Psoas muscle (tissue), 8 donors: Measurements from ENCODE around the gene YPEL2. TPM values are rescaled to one million over a fixed set of nuclear protein-coding genes. Genes with fewer than 3 reads are reported as not detected.
A peak's percentile ranks its signal among the peaks of the same experiment; 100 is the strongest.

Experiments
- ATAC-seq, 4 donors: fragments of 200-7000 bp; cut with Tn5 transposase; one replicate each; pipeline ENCODE4 v1.9.1; 2020; ENCODE audit warnings: moderate library complexity in 3 of 4, mild to moderate bottlenecking in 2 of 4
- DNase-seq, 2 donors: peaks; one replicate each; pipeline ENCODE4 v3.0.0-alpha.2; 2020
- H3K27ac ChIP-seq: fragments of 200-600 bp; one replicate; pipeline ENCODE4 v1.8.0; 2022
- H3K27me3 ChIP-seq, 3 donors: fragments of 200-600 bp in 1 of 3; one replicate each; pipeline versions ENCODE4 v1.6.1 to v1.8.0; 2013 to 2022; ENCODE audit warnings: low read length in 2 of 3, mild to moderate bottlenecking in 2 of 3, moderate library complexity in 1 of 3; ENCODE audit not compliant: insufficient read depth in 3 of 3
- H3K36me3 ChIP-seq, 2 donors: fragments of 200-600 bp in 1 of 2; one replicate each; pipeline versions ENCODE4 v1.6.1 to v1.8.0; 2013 to 2022; ENCODE audit warnings: low read depth in 1 of 2, mild to moderate bottlenecking in 1 of 2, moderate library complexity in 1 of 2; ENCODE audit not compliant: insufficient read depth in 1 of 2
- H3K4me1 ChIP-seq: fragments of 200-600 bp; one replicate; pipeline ENCODE4 v1.8.0; 2022
- H3K4me3 ChIP-seq: fragments of 200-600 bp; one replicate; pipeline ENCODE4 v1.8.0; 2022; ENCODE audit warnings: mild to moderate bottlenecking
- H3K9me3 ChIP-seq: fragments of 200-600 bp; one replicate; pipeline ENCODE4 v1.8.0; 2022
- WGBS, 3 donors: extraction: QIAGEN DNeasy Blood & Tissue Kit; methylation state at CpG; one replicate each; pipeline versions ENCODE4 v1.1.6 to v1.1.7; 2013; 5-methylcytosine and 5-hydroxymethylcytosine counted together
- intact Hi-C, 2 donors: fragments of 100-400 bp; cut with DNase I; formaldehyde crosslinking; loops; one replicate each; pipeline versions ENCODE4 v1.11.0 to v1.14.2; 2022
- polyA plus RNA-seq, 3 donors: library from polyadenylated mRNA; stranded (reverse); fragments of 200-250 nt; gene quantifications; one replicate each; pipeline ENCODE4 v1.2.3, GENCODE V29; 2013
- total RNA-seq, 4 donors: library from RNA; stranded (reverse); fragmentation: NEBNext Ultra II Directional in 2 of 4; extraction: Animal tissue kit (Norgen Biotek cat#: 25700) in 2 of 4; gene quantifications; one replicate each; pipeline versions ENCODE4 v1.2.1 to v1.2.4, GENCODE V29; 2021 to 2023
- TF ChIP-seq, protein P1 (sequence below): fragments of 200-600 bp; IDR thresholded peaks from one replicate; pipeline ENCODE4 v1.8.0; 2022; ENCODE audit warnings: antibody characterized with exemption
- donor health status: healthy with polysubstance abuse.
- donor health status: DM: no; HTN: no; CAD: no; lungs with moderate emphysema.
- donor health status: Bipolar disorder and iron deficiency.
- donor health status: healthy.
- donor health status: DM: yes; HTN: yes; CAD: no.
- donor health status: DM: no; HTN: no; CAD: no.
- donor health status: DM: no; HTN: no; CAD: no.
- donor health status: DM: yes; HTN: yes; CAD: no.

The YPEL2 gene
- total and polyA plus RNA-seq, 7 donors = 1.9 to 47.8 (median 19.9) TPM

DNA sequence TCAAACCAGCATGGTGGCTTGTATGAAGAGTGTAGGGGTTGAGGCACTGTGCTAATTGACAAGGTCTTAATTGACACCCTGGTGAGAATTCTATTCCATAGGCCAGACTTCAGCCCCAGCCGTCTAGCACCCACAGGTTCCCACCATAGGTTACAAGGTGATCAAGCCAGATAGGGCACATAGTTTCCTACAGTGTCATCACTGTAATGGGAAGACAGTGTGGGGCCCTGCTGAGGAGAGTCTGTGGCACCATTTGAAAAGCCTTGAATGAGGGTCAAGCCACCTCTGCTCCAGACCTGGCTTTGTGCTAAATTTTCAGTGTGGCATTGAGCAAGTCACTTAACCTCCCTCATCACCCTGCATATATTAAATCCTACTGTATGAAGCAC, 36.2 kb downstream of the YPEL2 start:
- Histone ChIP-seq H3K27ac (peak overlapping the region; percentile 92), H3K9me3 (no peaks in the 10 kb centered on the region), H3K36me3 (no peaks in the 10 kb centered on the region), H3K27me3 (no peaks in the 10 kb centered on the region), H3K4me3 (peak overlapping the region; percentile 28), H3K4me1 (peaks cover 99% of the 10 kb centered on the region)
- WGBS, 3 donors = 21 to 38% (median 27%) methylated on average over 1 of the region's 1 CpG
- TF ChIP-seq, protein P1, sequence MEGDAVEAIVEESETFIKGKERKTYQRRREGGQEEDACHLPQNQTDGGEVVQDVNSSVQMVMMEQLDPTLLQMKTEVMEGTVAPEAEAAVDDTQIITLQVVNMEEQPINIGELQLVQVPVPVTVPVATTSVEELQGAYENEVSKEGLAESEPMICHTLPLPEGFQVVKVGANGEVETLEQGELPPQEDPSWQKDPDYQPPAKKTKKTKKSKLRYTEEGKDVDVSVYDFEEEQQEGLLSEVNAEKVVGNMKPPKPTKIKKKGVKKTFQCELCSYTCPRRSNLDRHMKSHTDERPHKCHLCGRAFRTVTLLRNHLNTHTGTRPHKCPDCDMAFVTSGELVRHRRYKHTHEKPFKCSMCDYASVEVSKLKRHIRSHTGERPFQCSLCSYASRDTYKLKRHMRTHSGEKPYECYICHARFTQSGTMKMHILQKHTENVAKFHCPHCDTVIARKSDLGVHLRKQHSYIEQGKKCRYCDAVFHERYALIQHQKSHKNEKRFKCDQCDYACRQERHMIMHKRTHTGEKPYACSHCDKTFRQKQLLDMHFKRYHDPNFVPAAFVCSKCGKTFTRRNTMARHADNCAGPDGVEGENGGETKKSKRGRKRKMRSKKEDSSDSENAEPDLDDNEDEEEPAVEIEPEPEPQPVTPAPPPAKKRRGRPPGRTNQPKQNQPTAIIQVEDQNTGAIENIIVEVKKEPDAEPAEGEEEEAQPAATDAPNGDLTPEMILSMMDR = no peak
- intact Hi-C loops = loop anchor here in 1 of 2 donors (5.0 kb wide), 1 partner anchor 35 kb away; the partner anchor contains the start of gene YPEL2
- ATAC-seq (peak in 3 of 4 donors; percentile 21 to 42 (median 31)), DNase-seq (no peak)

DNA sequence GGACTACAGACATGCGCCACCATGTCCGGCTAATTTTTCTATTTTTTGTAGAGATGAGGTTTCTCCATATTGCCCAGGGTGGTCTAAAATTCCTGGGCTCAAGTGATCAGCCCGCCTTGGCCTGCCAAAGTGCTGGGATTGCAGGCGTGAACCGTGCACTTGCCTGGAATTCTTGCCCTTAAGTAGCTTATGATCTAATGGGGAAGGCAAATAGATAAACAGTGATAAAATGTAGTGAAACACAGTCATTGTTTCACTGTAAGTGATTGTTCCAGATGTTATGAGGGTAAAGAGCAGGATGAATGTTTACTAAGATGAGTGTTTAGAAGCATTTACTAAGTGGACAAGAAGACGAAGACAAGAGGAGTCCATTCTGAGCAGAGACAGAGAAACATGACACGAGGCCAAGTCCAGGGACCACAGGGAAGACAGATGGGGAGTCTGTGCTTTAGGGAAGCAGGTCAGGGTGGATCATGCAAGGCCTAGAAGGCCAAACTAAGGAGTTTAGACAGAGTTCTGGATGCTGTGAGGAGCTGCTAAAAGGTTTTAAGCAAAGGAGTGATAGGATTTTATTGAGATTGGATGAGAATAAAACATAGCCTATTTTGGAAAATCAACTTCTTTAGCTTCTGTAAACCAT, 36.9 kb downstream of the YPEL2 start:
- Histone ChIP-seq H3K36me3 (no peaks in the 10 kb centered on the region), H3K4me1 (peaks cover 99% of the 10 kb centered on the region), H3K27ac (peak overlapping the region; percentile 92), H3K27me3 (no peaks in the 10 kb centered on the region), H3K4me3 (peak overlapping the region; percentile 6), H3K9me3 (no peaks in the 10 kb centered on the region)
- no peak for DNase-seq
- no peak for ATAC-seq
- WGBS, 3 donors = 42 to 57% (median 44%) methylated on average over 7 of the region's 7 CpGs
- intact Hi-C loops = loop anchor here in 1 of 2 donors (5.0 kb wide), 1 partner anchor 36 kb away; the partner anchor contains the start of gene YPEL2
- TF ChIP-seq, protein P1 = no peak

DNA sequence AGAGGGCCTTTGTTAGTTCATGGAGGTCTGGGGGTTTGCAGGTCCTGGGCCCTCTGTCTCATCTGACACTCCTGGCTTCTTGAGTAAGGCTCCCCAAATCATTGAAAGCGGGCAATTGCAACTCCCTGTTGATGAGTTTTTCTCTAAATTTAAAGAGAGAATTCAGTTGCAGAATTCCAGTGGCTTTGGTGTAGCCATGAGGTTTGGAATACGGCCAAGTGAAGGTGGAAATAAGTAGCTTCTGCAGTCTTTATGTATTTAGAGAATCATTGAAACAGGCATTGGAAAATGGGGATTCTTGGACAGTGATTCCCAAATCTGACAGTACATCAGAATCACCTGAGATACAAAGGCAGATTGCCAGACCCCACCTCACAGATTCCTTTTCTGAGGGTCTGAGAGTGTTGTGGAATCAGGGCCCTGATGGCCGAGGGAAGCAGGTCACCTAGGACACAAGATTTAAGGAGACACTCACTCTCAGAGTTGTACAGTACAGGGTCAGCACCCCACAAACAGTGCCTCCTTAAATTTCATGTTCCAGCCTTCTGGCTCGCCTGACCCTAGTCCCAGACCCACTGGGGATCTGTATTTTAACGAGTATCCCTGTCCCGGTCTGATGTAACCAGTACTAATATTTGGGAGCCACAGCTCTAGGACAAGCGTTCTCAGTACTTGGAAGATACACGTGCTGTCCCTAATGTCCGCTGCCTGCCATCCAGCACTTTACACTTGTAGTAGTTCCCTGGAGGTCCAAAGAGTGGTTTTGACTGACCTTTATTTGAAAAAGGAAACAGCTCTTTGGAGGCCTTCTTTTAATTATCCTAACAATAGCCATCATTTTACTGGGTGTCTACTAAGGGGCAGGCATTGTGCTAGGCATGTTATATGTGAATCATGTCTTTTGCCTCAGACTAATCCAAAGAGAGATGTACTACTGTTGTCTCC, 37.8 kb downstream of the YPEL2 start:
- TF ChIP-seq, protein P1 = no peak
- no peaks in the 10 kb centered on the region for H3K9me3 ChIP-seq
- H3K27ac ChIP-seq = peak overlapping the region; percentile 92
- ATAC-seq (no peak), DNase-seq (no peak)
- peak overlapping the region; percentile 6 for H3K4me3 ChIP-seq
- H3K4me1 ChIP-seq = peaks cover 99% of the 10 kb centered on the region
- H3K27me3 ChIP-seq = no peaks in the 10 kb centered on the region
- intact Hi-C loops = loop anchor here in 1 of 2 donors (5.0 kb wide), 1 partner anchor 37 kb away; the partner anchor contains the start of gene YPEL2
- 34 to 44% (median 43%) methylated on average over 9 of the region's 9 CpGs for WGBS, 3 donors
- H3K36me3 ChIP-seq = no peaks in the 10 kb centered on the region

DNA sequence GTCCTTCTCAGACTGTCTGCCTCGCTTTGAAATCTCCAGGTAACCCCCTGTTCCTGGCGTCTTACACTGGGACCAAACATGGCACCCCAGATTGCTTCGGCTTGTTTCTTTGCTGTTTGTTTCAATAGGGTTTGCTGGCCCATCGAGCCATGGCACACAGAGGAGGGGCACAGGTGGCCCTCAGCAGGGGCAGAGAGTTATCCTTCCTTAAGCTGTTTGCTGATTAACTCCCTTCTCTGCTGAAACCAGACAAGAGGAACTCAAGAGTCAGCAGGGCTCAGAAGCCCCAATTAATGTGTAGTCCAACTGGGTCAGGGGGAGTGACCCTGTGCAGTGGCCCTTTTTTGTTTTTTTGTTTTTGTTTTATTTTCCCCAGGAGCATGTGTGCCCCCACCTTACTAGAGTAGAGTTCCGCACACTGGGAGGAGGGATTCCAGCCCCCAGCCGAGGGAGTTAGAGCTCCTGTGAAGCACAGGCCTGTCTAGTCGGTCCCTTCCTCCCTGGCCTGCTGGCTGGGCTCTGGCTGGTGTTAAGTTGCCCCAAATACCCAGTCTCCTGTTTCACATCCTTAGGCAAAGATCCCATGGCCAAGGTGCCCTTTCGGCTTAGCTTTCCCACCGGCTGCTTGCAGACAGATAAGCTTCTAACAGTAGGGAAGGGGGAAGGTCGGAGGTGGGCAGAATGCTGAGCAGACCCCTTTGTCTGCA, 39.3 kb downstream of the YPEL2 start:
- Histone ChIP-seq H3K36me3 (no peaks in the 10 kb centered on the region), H3K4me3 (peak overlapping the region; percentile 50), H3K9me3 (no peaks in the 10 kb centered on the region), H3K27me3 (no peaks in the 10 kb centered on the region), H3K4me1 (peaks cover 99% of the 10 kb centered on the region), H3K27ac (peak overlapping the region; percentile 92)
- DNase-seq (peak; percentile 56 to 84), ATAC-seq (peak; percentile 66 to 70 (median 68))
- intact Hi-C loops = loop anchor here (1.0 to 5.0 kb wide), 3 partner anchors 38 to 57 kb away; no protein-coding TSS in a partner anchor
- WGBS, 3 donors = 32 to 47% (median 34%) methylated on average over 10 of the region's 10 CpGs
- TF ChIP-seq, protein P1 = no peak
